Liver (tissue), 9 donors: Measurements from ENCODE around the gene PARVG. TPM values are rescaled to one million over a fixed set of nuclear protein-coding genes. Genes with fewer than 3 reads are reported as not detected.

ENCODE experiments used
- DNase-seq: peaks from one replicate; pipeline ENCODE4 v3.0.0-alpha.2; 2017; ENCODE audit warnings: low spot score
- H3K27ac ChIP-seq, 2 donors: one replicate each; pipeline ENCODE4 v1.7.0; 2013; ENCODE audit warnings: inconsistent platforms in 2 of 2, low read length in 2 of 2, control low read depth in 1 of 2, low read depth in 1 of 2, mild to moderate bottlenecking in 1 of 2
- H3K27me3 ChIP-seq, 4 donors: one replicate each; pipeline versions ENCODE4 v1.6.1 to v1.7.0; 2013; ENCODE audit warnings: low read length in 3 of 4, inconsistent platforms in 1 of 4, mild to moderate bottlenecking in 1 of 4, moderate library complexity in 1 of 4; ENCODE audit not compliant: control insufficient read depth in 4 of 4, insufficient read depth in 4 of 4
- H3K36me3 ChIP-seq, 4 donors: one replicate each; pipeline versions ENCODE4 v1.6.1 to v1.7.0; 2013; ENCODE audit warnings: low read length in 3 of 4, mild to moderate bottlenecking in 3 of 4, low read depth in 1 of 4, moderate library complexity in 1 of 4; ENCODE audit not compliant: control insufficient read depth in 4 of 4, insufficient read depth in 3 of 4
- H3K4me1 ChIP-seq, 4 donors: one replicate each; pipeline versions ENCODE4 v1.6.1 to v1.7.0; 2013; ENCODE audit warnings: low read length in 3 of 4, mild to moderate bottlenecking in 3 of 4, moderate library complexity in 1 of 4; ENCODE audit not compliant: control insufficient read depth in 4 of 4, insufficient read depth in 4 of 4
- H3K4me3 ChIP-seq, 3 donors: one replicate each; pipeline versions ENCODE4 v1.6.1 to v1.7.0; 2013; ENCODE audit warnings: low read length in 3 of 3, control low read depth in 1 of 3, low read depth in 1 of 3, mild to moderate bottlenecking in 1 of 3
- H3K9ac ChIP-seq, 2 donors: one replicate each; pipeline ENCODE4 v1.7.0; 2013; ENCODE audit warnings: low read length in 2 of 2, mild to moderate bottlenecking in 2 of 2, moderate library complexity in 2 of 2, control low read depth in 1 of 2, low read depth in 1 of 2
- H3K9me3 ChIP-seq, 4 donors: one replicate each; pipeline versions ENCODE4 v1.6.1 to v1.7.0; 2013; ENCODE audit warnings: low read length in 3 of 4; ENCODE audit not compliant: control insufficient read depth in 4 of 4
- EGR1 ChIP-seq, 2 donors: IDR thresholded peaks; 2 replicates each; pipeline ENCODE4 v1.6.1; 2016 to 2018; ENCODE audit warnings: antibody characterized with exemption in 2 of 2, low read depth in 2 of 2
- FOXA1 ChIP-seq: IDR thresholded peaks from 2 replicates; pipeline ENCODE4 v1.6.1; 2016; ENCODE audit warnings: antibody characterized with exemption
- FOXA2 ChIP-seq: IDR thresholded peaks from 2 replicates; pipeline ENCODE4 v1.6.1; 2016; ENCODE audit warnings: antibody characterized with exemption
- GABPA ChIP-seq, 2 donors: IDR thresholded peaks in 1 of 2; conservative IDR thresholded peaks in 1 of 2; 2 replicates each; pipeline ENCODE4 v1.6.1; 2016; ENCODE audit warnings: antibody characterized with exemption in 2 of 2, mild to moderate bottlenecking in 1 of 2, moderate library complexity in 1 of 2
- HNF4A ChIP-seq, 2 donors: conservative IDR thresholded peaks; 2 replicates each; pipeline ENCODE4 v1.6.1; 2016; ENCODE audit warnings: antibody characterized with exemption in 2 of 2, mild to moderate bottlenecking in 2 of 2
- MAX ChIP-seq: IDR thresholded peaks from 2 replicates; pipeline ENCODE4 v1.6.1; 2016; ENCODE audit warnings: antibody characterized with exemption
- RAD21 ChIP-seq, 2 donors: IDR thresholded peaks; 2 replicates each; pipeline ENCODE4 v1.6.1; 2016; ENCODE audit warnings: antibody characterized with exemption in 2 of 2, mild to moderate bottlenecking in 2 of 2
- RXRA ChIP-seq, 2 donors: IDR thresholded peaks; 2 replicates each; pipeline ENCODE4 v1.6.1; 2017 to 2018; ENCODE audit warnings: antibody characterized with exemption in 2 of 2, mild to moderate bottlenecking in 1 of 2
- SP1 ChIP-seq: IDR thresholded peaks from 2 replicates; pipeline ENCODE4 v1.6.1; 2018; ENCODE audit warnings: antibody characterized with exemption, mild to moderate bottlenecking
- ZBTB33 ChIP-seq: IDR thresholded peaks from 2 replicates; pipeline ENCODE4 v1.6.1; 2016; ENCODE audit warnings: antibody characterized with exemption
- WGBS: extraction: QIAGEN DNeasy Blood & Tissue Kit; methylation state at CpG from one replicate; pipeline ENCODE4 v1.1.7; 2013; 5-methylcytosine and 5-hydroxymethylcytosine counted together
- polyA plus RNA-seq, 2 donors: library from polyadenylated mRNA; stranded (reverse) in 1 of 2; unstranded in 1 of 2; fragments of 200-250 nt in 1 of 2; fragments of >200 nt in 1 of 2; fragmentation: Nextera tagmentation in 1 of 2; extraction: Ambion mirVana in 1 of 2; gene quantifications; one replicate each; pipeline versions ENCODE4 v1.2.1 to v1.2.3, GENCODE V29; 2013 to 2015
- total RNA-seq, 2 donors: library from RNA; depleted of rRNA; stranded (reverse); fragments of >200 nt; gene quantifications; one replicate each; pipeline ENCODE4 v1.2.3, GENCODE V29; 2014
- TF ChIP-seq, protein P1 (sequence below): IDR thresholded peaks from 2 replicates; pipeline ENCODE4 v1.6.1; 2016; ENCODE audit warnings: antibody characterized with exemption, mild to moderate bottlenecking
- TF ChIP-seq, protein P2 (sequence below): fragments of 150-350 bp; IDR thresholded peaks from 2 replicates; pipeline ENCODE4 v1.5.1; 2017; ENCODE audit warnings: improper control_type of control experiment, low read depth, low read length; ENCODE audit not compliant: missing input control
- donor health status: healthy.
- donor health status: healthy.
- donor health status: healthy.
- donor health status: healthy.
- donor health status: healthy.

The PARVG gene
- total and polyA plus RNA-seq, 4 donors = 4.0 to 12.1 (median 6.6) TPM

- no peak for TF ChIP-seq ZBTB33
Observed at GRCh38 chr22:44137415-44137814, 43.3 kb upstream of the PARVG start (continued).

DNA sequence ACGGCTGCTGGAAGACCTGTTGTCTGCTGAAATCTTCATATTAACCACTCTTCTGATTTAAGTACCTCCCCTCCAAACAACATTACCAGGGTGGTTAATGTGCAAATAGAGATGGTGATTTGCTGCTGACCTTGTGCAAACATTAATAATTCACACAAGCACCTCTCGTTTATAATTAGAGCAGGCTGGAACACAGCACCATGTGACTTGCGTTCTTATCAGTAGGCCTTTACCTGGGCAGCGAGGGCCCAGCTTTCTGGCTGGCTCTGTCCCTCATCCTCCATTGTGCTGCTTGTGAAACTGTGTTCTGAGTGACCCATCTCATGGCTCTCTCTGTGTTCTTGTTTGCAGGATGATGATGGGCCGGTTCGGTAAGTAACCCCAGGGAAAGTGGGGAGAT, 41.0 kb upstream of the PARVG start:
- Histone ChIP-seq H3K27me3 (no peaks in the 10 kb centered on the region), H3K4me1 (no peaks in the 10 kb centered on the region), H3K4me3 (no peak overlapping the region), H3K27ac (no peak overlapping the region), H3K9me3 (peaks cover 0 to 4% (median 2%) of the 10 kb centered on the region in 4 donors), H3K36me3 (peaks cover 0 to 3% (median 2%) of the 10 kb centered on the region in 4 donors), H3K9ac (no peak overlapping the region)
- DNase-seq = no peak
- WGBS = 92% methylated on average over 6 of the region's 6 CpGs
- TF ChIP-seq HNF4A (conservative IDR thresholded peaks at IDR 0.05) = no peak
- no peak for TF ChIP-seq ZBTB33
- no peak for TF ChIP-seq SP1
- no peak for TF ChIP-seq RAD21 (IDR thresholded peaks at IDR 0.05)
- TF ChIP-seq, protein P1, sequence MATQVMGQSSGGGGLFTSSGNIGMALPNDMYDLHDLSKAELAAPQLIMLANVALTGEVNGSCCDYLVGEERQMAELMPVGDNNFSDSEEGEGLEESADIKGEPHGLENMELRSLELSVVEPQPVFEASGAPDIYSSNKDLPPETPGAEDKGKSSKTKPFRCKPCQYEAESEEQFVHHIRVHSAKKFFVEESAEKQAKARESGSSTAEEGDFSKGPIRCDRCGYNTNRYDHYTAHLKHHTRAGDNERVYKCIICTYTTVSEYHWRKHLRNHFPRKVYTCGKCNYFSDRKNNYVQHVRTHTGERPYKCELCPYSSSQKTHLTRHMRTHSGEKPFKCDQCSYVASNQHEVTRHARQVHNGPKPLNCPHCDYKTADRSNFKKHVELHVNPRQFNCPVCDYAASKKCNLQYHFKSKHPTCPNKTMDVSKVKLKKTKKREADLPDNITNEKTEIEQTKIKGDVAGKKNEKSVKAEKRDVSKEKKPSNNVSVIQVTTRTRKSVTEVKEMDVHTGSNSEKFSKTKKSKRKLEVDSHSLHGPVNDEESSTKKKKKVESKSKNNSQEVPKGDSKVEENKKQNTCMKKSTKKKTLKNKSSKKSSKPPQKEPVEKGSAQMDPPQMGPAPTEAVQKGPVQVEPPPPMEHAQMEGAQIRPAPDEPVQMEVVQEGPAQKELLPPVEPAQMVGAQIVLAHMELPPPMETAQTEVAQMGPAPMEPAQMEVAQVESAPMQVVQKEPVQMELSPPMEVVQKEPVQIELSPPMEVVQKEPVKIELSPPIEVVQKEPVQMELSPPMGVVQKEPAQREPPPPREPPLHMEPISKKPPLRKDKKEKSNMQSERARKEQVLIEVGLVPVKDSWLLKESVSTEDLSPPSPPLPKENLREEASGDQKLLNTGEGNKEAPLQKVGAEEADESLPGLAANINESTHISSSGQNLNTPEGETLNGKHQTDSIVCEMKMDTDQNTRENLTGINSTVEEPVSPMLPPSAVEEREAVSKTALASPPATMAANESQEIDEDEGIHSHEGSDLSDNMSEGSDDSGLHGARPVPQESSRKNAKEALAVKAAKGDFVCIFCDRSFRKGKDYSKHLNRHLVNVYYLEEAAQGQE = no peak
- TF ChIP-seq EGR1 (IDR thresholded peaks at IDR 0.05; ENCODE audit: low read depth in 2 of 2) = no peak
- TF ChIP-seq, protein P2, sequence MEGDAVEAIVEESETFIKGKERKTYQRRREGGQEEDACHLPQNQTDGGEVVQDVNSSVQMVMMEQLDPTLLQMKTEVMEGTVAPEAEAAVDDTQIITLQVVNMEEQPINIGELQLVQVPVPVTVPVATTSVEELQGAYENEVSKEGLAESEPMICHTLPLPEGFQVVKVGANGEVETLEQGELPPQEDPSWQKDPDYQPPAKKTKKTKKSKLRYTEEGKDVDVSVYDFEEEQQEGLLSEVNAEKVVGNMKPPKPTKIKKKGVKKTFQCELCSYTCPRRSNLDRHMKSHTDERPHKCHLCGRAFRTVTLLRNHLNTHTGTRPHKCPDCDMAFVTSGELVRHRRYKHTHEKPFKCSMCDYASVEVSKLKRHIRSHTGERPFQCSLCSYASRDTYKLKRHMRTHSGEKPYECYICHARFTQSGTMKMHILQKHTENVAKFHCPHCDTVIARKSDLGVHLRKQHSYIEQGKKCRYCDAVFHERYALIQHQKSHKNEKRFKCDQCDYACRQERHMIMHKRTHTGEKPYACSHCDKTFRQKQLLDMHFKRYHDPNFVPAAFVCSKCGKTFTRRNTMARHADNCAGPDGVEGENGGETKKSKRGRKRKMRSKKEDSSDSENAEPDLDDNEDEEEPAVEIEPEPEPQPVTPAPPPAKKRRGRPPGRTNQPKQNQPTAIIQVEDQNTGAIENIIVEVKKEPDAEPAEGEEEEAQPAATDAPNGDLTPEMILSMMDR = no peak
- TF ChIP-seq FOXA1 = no peak
- TF ChIP-seq GABPA (IDR thresholded peaks at IDR 0.05 in 1 of 2, conservative IDR thresholded peaks at IDR 0.05 in 1 of 2) = no peak
- no peak for TF ChIP-seq FOXA2
- TF ChIP-seq MAX = no peak
- TF ChIP-seq RXRA (IDR thresholded peaks at IDR 0.05) = no peak
